Activated T-cell treated with anti-CD3 and anti-CD28 coated beads for 4 hours (primary cell): ENCODE results near the gene UIMC1.

ENCODE experiments used
- DNase-seq: peaks from one replicate; pipeline ENCODE4 v3.0.0-alpha.2; 2020

The UIMC1 gene

GRCh38 chr5:176866707-176867310 is 139.8 kb downstream of the UIMC1 start:
- no peak for DNase-seq

GRCh38 chr5:176865964-176866363 is 140.6 kb downstream of the UIMC1 start:
- DNase-seq = no peak

DNA sequence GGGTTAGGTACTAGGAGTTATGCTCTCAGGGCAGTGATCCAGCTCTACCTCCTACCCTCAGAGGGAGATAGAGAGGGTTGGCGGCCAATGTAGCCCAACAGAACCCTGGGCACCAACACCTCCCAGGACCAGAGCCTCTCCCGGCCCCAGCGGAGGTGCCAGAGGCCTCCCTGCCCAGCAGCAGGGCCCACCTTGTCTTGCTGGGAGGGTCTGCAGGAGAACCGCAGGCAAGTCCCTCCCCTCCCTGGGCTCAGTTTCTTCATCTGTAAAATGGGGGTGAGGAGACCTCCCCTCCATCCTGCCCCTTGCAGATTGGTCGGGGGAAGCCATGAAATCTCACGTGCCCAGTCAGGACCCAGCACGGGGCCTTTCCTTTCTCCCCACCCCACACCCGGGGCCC is 141.8 kb downstream of the UIMC1 start:
- no peak for DNase-seq

DNA sequence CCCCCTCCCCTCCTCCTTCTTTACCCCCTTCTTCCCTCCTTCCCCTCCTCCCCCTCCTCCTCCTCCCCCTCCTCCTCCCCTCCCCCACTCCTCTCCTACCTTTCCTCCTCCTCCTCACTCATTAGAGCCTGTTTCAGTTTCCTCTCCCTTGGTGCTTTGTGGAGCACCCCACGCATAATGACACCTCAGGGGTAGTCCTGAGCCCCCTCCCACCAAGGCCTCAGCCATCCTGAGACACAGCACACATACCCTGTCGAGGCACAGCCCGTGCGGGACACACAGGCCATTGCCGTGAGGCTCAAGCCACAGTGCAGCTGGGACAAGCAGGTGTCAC is 142.8 kb downstream of the UIMC1 start:
- no peak for DNase-seq

DNA sequence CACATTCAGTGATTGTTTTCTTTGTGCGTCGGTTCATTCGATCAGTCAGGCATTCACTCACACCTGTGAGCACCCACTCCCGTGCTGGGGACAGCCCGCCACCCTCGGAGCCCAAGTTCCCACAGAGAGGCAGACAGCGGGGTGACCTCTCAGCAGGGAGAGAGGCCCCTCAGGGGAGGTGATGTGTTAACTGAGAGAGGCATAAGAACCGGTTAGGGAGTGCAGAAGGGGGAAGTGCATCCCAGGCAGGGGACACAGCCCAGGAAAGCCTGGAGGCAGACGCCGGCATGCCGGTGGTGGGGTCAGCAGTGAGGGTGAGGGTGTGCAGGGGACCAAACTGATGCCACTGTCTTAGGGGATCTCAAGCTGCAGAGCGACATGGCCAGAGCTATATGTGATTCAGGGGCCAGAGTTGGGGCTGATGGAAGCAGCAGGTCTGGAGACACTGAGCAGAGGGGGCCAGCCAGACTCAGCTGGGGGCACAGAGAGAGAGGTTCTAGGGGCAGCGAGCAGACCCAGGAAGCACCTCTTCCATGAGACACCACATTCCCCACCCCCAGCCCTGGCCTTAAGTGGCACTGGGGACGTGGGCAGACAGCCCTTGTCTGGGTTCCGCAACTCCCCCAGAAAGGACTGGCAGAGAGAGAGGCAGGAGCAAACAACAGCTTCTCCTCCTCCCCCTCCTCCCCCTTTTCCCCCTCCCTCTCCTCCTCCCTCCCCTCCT is 143.4 kb downstream of the UIMC1 start:
- DNase-seq = no peak

DNA sequence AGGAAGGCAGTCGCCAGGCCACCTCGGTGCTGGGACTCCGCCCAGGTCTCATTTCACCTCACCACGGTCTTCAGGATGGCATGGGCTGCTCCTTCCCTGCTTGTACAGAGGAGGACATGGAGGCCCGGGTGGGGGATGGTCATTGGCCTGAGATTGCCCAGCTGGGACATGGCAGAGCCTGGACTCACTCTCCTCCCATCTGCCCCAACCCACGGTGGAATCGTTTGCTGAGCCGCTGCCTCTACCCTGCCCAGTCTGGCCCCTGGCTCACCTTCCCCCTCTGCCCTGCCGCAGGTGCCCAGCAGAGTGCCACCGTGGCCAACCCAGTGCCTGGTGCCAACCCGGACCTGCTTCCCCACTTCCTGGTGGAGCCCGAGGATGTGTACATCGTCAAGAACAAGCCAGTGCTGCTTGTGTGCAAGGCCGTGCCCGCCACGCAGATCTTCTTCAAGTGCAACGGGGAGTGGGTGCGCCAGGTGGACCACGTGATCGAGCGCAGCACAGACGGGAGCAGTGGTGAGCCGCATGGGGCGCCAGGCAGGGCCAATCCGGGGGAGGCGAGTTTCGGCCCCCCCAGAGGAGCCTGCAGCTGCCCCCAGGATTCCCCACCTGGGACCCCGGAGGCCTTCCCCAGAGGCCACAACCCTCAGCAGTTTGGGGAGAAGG is 144.1 kb downstream of the UIMC1 start:
- DNase-seq = no peak

DNA sequence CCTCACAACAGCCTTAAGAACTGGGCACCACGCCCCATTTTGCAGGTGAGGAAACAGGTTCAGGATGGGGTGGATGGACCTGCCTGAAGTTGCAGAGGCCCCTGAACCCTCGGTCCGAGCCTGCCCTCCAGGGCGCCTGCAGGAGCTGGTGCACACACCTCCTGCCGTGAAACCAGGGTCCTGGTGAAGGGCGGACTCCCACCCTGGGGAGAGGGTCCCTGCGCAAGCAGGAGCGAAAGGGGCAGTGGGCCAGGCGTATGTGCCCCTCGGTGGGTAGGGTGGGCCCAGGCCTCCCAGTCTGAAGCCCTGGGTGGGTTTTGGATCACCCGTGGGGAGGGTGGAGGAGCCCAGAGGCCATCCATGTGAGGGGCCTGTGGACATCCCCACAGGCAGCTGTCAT is 145.3 kb downstream of the UIMC1 start:
- no peak for DNase-seq

- no peak for DNase-seq
Observed at GRCh38 chr5:176860381-176860780, 146.2 kb downstream of the UIMC1 start.

GRCh38 chr5:176859916-176860315 is 146.7 kb downstream of the UIMC1 start:
- no peak for DNase-seq

- no peak for DNase-seq
Observed at GRCh38 chr5:176857894-176858273, 148.7 kb downstream of the UIMC1 start.

DNA sequence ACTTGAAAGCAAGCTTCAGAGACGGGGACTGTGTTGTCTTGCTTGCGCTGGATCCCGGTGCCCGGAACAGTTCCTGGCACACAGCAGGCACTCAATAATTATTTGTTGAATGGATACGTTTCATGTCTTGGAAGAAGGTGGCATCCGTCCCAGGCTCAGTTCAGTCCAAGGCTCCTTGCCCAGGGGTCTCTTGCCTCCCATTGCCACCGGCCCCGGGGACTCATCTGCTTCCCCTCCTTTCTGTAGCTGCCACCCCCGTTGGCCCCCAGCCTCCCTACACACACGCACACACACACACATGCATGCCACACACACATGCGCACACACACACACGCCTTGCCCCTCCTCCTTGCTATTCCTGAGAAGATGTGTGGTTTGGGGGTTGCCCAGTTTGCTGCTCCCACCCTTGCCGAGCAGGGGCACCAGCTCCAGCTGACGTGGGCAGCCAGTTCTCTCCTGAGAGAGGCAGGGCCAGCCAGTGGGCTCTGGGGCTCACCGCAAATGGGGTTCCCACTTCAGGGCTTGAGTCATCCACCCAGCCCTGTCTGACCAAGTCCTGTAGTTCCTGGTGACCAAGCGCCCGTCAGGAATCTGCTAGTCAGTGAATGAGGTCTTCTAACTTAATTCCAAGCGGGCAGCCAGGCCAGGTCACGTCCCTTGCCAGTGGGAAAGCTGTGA is 149.2 kb downstream of the UIMC1 start:
- no peak for DNase-seq

- DNase-seq = no peak
Observed at GRCh38 chr5:176856746-176857145, 149.8 kb downstream of the UIMC1 start.

DNA sequence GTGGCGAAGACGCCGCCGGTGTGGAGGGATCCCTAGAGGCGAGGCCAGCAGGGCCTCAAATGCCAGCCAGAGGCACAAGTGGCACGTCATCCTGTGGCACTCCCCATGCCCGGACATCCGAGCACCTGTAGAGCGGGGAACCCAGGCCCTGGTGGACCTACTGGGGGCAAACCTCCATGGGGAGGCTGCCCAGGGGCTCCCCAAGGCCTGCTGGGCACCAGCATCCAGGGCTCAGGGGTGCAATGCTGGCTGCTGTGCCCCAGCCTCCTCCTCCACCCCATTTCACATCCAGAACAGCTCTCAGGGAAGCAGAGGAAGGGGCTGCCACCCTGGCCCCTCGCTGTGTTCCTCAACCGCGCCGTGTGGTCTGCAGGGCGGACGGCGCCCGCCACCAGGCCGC is 151.0 kb downstream of the UIMC1 start:
- DNase-seq = no peak
